ENCODE results near the gene CEP85.
A peak's percentile ranks its signal among the peaks of the same experiment; 100 is the strongest.

CEP85 gene

DNA sequence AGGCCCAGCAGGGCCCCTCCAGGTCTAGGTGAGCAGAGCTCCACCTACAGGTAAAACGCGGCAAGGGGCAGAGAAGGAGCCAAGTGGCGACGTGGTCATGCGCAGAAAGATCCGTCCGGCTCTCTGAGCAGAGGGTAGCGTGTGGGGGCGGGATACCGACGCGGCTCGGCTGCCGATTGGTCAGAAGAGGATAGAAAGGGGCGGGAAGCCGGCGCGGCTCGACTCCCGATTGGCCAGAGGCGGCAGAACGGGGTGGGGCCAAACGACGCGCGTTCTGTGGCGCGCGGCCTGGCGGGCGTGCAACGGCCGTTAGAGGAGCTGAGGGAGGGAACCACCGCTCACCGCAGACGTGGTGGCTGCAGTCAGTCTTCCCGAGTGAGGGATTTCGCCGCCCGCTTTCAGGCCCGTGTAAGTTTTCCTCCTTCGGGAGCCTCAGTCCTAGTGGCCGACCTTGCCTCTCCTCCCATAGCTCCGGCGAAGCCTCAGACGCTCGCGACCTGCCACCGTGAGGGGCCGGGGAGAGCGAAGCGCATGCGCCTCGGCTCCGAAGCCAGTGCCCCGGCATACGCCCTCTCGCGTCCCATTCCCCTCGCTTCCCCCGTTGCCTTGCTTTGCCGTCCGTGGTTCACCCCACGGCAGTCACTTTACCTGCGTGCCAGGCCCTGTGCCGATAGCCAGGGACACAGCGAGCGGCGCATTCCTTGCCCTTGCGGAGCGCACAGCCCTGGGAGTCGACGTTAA is at the start of gene CEP85:
TSS of gene CEP85 (plus strand) at position 298 of the 741 bp plus-strand sequence. CDS start 5,584 bp downstream, outside the sequence.
- peak; percentile 99 for DNase-seq (ENCODE audit: low spot score)

DNA sequence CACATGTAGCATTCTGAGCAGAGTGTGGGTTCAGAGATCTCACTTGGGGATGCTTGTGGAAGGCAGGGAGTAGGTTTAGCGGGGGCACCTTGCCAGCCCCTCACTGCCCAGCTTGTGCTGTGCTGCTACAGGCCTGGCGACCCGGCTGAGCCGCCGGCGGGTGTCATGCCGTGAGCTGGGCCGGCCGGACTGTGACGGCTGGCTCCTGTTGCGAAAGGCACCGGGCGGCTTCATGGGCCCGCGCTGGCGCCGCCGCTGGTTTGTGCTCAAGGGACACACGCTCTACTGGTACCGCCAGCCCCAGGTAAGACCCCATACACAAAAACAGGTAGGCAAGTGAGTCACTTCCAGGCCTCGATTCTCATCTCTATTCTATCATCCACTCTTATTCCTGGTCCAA is 49.1 kb upstream of the CEP85 start:
- no peak for DNase-seq (ENCODE audit: low spot score)

- DNase-seq (ENCODE audit: low spot score): no peak
Observed at GRCh38 chr1:26187882-26188281, 46.1 kb upstream of the CEP85 start.

DNA sequence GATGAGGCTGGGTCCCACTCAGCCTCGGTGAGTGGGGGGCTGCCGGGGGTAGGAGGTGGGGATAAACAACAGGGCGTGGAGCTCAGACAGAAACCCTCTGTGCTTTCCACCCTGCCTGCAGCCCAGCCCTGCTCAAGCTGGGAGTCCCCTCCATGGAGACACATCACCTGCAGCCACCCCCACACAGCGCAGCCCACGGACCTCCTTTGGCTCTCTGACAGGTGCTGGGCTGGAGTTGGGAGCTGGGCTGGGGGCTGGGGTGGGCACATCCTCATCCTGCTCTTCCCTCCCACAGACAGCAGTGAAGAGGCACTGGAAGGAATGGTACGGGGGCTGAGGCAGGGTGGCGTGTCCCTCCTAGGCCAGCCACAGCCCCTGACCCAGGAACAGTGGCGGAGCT is 45.5 kb upstream of the CEP85 start:
- no peak for DNase-seq (ENCODE audit: low spot score)

- DNase-seq (ENCODE audit: low spot score): no peak
Observed at GRCh38 chr1:26189331-26189730, 44.7 kb upstream of the CEP85 start.

DNA sequence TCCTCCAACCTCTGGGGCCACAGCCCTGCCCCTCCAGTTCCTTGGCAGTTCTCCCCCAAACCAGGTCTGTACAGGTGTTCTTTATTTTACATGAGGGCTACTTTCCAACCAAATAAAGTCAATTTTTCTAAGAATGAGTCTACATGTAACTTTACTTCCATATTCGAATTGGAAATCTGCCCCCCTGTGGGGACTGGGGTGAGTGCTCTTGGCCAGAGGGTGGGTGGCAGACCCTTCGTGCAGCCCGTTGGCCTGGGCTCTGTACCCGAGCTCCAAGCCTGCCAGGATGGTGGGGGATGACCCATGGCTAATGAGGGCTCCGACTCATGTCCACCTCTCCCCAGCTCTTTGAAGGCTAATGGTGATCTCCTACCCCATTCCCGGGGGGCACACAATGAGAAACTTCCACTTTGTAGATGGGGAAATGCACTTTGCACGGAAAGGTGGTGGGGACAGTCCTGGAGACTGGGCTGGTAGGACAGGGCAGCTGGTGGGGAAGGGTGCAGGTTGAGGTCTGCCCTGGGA is 44.2 kb upstream of the CEP85 start:
- DNase-seq (ENCODE audit: low spot score): no peak

- peak; percentile 81 for DNase-seq (ENCODE audit: low spot score)
Observed at GRCh38 chr1:26190373-26190987, 43.5 kb upstream of the CEP85 start, which contains the start of gene CATSPER4. Gene CATSPER4 (plus strand): TSS chr1:26190602. CDS start chr1:26190628, 26 bp downstream.

GRCh38 chr1:26191739-26192138 is 42.3 kb upstream of the CEP85 start:
- no peak for DNase-seq (ENCODE audit: low spot score)

GRCh38 chr1:26195805-26196204 is 38.2 kb upstream of the CEP85 start:
- DNase-seq (ENCODE audit: low spot score): no peak

DNA sequence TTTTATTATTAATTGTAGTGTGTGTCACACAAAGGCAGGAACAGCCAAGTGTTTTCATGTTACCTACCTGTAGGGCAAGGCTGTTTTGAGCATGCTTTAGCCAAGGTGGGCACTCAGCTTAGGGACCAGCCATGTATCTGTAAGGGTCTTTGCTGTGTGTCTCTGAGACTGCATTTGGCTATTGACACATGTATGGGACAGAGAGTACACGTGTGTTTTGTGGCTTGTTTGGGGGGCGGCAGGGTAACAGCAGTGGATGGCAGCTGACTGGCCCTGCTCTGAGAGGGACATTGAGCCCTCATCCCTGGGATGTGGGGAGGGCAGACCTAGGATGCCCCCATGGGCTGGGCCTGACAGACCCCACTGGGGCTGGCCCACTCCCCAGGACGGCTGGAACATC is 36.7 kb upstream of the CEP85 start:
- DNase-seq (ENCODE audit: low spot score): no peak

DNA sequence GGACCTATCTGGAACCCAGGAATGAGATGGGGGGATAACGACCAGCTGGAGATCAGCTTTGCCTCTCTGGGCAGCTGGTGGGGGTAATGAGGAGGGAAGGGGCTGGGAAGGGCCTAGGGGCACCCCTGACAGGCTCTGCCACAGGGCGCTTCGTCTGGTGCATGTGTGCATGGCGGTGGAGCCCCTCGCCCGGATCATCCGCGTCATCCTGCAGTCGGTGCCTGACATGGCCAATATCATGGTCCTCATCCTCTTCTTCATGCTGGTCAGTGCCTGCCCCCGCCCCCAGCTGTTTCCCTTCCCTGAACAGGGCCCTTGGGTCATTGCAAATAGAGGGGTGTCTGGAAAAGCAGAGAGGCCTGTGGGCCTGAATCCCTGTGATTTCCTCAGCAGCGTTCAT is 36.2 kb upstream of the CEP85 start:
- DNase-seq (ENCODE audit: low spot score): no peak

GRCh38 chr1:26200413-26200812 is 33.6 kb upstream of the CEP85 start:
- DNase-seq (ENCODE audit: low spot score): no peak

DNA sequence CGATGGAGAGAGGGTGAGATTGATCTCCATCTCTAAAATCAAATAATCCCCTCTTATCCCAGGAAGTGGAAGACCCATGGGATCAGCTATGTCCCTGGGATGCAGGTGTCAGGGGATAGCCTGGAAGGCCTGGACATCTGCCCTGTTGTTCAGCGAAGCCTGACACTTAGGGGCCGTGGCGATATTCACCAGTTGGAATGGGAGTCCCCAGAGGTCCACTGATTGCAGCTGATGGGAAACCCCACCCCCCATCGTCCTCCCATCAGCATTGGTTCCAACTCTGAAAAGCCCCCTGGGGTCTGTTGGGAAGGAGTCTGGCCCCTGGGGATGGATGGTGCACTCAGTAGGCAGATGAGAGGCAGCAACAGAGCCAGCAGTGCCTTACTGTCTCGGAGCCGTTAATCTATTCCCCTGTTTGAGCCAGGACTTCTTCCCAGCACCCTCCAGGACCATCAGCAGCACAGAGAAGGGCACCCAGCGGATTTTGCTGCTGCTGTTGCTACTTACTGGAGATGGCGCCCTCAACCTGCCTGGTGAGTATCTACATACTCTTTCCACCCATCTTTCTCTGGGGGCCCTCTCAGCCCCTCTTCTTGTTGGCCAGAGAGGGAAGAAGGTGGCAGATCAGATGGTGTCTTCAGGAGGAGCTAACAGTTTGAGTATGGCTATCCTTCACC is 30.2 kb upstream of the CEP85 start:
- no peak for DNase-seq (ENCODE audit: low spot score)

DNA sequence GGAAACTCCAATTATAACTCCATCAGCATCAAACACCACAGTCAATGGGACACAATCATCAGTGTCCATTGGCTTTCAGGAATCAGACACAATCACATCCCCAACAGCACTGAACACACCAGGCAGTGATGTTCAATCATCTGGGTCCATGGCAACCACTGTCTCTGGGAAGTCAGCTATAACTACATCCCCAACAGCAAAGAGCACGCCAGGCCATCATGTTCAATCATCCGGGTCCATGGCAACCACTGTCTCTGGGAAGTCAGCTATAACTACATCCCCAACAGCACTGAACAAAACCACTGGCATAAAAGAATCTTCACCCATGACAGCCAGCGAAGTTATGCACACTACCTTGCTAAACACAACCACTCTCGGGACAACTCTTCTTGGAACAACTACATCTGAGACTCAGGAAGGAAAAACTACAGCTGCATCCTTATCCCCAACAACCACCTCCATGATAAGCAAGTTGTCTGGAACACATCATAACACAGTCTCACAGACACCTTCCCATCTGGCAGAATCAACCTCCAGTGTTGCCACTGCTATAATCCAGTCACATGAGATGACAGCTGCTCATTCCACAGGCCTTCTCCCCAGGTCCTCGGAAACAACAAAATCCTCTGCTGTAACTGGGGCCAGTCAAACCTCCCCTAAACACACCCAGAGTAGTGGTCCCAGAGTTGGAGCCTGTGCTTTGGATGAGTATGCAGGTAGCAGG is 23.7 kb upstream of the CEP85 start:
- DNase-seq (ENCODE audit: low spot score): no peak

- no peak for DNase-seq (ENCODE audit: low spot score)
Observed at GRCh38 chr1:26212726-26213125, 21.3 kb upstream of the CEP85 start.

DNA sequence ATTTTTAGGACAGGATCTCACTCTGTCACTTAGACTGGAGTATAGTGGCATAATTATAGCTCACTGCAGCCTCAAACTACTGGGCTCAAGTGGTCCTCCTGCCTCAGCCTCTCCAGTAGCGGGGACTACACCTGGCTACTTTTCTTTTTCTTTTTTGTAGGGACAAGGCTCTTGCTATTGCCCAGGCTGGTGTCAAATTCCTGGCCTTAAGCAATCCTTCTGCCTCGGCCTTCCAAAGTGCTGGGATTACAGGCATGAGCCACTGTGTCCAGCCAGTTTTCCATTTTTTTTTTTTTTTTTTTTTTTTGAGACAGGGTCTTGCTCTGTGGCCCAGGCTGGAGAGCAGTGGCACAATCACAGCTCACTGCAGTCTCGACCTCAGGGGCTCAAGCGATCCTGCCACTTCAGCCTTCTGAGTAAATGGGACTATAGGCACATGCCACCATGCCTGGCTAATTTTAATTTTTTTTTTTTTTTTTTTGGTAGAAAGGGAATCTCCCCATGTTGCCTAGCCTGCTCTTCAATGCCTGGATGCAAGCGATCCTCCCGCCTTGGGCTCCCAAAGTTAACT is 20.6 kb upstream of the CEP85 start:
- DNase-seq (ENCODE audit: low spot score): no peak

DNA sequence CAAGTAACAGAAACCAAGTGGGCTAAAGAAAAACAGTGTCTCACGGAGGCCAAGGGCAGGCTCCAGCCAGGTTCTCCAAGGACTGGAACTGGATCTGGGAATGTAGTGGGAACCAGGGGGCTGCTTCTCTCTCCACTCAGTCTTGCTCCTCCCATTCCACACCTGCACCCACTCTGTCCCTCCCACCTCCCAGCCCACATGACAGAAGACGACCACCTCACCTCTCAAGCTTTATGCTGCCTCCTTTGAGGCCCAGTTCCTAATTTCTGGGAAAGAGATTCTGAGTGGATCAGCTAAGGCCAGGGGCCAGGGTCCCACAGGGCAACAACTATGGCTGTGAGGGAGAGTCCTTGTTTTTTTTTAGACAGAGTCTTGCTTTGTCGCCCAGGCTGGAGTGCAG is 18.8 kb upstream of the CEP85 start:
- DNase-seq (ENCODE audit: low spot score): no peak

DNA sequence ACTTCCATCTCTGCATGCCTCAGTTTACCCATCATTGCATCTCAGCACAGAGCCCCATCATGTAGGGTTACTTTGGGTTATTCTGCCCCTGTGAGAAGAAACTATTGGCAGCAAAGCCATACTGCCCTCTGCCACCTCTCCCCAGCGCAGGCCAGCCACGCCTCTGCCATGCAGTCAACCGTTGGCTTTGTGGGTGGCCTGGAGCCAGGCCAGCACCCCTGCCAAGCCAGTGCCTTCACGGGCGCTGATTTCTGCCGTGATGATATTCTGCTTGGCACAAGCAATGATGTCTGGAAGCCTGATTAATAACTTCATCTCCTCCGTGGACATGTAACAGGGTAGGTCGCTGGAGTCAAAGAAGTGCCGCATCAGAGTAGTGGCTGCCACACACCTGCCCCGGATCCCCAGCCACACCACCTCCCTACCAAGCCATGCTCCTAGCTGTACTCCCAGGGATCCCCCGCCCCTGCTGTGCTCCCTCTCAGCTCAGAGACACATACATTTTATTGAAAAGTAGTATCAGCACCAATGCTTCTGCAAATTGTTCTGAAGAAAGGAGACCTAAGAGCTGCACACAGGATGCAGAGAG is 15.0 kb upstream of the CEP85 start:
- no peak for DNase-seq (ENCODE audit: low spot score)

DNA sequence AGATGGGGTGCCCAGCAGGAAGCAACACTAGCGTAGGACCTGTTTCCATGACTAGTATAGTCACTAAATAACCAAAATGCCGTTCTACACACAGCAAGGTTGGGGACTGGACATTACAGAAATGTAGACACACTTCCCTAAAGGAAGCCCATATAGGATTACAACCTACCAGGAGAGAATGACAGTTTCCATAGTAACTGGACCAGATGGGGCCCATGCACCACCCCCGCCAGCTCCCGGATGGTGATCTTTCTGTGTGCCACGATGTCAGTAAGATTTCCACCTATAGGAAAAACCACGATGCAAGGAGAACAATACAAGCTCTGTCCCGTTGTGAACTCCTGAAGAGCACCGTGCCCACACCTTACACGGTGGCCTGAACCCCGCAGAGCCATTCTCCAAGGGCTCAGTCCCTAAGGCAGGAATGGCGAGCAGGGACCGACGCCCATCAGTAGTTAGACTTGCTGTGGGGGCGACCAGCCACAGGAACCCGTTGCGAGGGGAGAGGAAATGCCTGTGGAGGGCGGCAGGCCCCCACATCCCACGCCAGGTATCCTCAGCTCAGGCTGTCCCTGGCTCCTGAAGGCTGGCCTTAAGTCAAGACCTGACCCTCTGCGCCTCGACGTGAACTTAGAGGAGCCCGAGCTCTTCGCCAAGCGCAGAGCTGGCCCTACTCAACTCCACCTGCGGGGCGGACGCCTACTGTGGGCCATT is 13.6 kb upstream of the CEP85 start:
- no peak for DNase-seq (ENCODE audit: low spot score)

GRCh38 chr1:26221094-26221493 is 12.9 kb upstream of the CEP85 start:
- no peak for DNase-seq (ENCODE audit: low spot score)

- DNase-seq (ENCODE audit: low spot score): no peak
Observed at GRCh38 chr1:26224606-26225005, 9.4 kb upstream of the CEP85 start.

All from ecto neural progenitor cell (in vitro differentiated cells).